ENCODE data around the gene AATF. TPM values are rescaled to one million over a fixed set of nuclear protein-coding genes. Genes with fewer than 3 reads are reported as not detected.

AATF gene
- total and polyA plus RNA-seq, 2 of the 8 experiments (the other 6 are each of a cell fraction or from before 2014, with no cell fraction given): 20.1 to 62.8 TPM

GRCh38 chr17:37106049-37106448, 157.3 kb downstream of the AATF start (continued):
- TF ChIP-seq, protein P1, sequence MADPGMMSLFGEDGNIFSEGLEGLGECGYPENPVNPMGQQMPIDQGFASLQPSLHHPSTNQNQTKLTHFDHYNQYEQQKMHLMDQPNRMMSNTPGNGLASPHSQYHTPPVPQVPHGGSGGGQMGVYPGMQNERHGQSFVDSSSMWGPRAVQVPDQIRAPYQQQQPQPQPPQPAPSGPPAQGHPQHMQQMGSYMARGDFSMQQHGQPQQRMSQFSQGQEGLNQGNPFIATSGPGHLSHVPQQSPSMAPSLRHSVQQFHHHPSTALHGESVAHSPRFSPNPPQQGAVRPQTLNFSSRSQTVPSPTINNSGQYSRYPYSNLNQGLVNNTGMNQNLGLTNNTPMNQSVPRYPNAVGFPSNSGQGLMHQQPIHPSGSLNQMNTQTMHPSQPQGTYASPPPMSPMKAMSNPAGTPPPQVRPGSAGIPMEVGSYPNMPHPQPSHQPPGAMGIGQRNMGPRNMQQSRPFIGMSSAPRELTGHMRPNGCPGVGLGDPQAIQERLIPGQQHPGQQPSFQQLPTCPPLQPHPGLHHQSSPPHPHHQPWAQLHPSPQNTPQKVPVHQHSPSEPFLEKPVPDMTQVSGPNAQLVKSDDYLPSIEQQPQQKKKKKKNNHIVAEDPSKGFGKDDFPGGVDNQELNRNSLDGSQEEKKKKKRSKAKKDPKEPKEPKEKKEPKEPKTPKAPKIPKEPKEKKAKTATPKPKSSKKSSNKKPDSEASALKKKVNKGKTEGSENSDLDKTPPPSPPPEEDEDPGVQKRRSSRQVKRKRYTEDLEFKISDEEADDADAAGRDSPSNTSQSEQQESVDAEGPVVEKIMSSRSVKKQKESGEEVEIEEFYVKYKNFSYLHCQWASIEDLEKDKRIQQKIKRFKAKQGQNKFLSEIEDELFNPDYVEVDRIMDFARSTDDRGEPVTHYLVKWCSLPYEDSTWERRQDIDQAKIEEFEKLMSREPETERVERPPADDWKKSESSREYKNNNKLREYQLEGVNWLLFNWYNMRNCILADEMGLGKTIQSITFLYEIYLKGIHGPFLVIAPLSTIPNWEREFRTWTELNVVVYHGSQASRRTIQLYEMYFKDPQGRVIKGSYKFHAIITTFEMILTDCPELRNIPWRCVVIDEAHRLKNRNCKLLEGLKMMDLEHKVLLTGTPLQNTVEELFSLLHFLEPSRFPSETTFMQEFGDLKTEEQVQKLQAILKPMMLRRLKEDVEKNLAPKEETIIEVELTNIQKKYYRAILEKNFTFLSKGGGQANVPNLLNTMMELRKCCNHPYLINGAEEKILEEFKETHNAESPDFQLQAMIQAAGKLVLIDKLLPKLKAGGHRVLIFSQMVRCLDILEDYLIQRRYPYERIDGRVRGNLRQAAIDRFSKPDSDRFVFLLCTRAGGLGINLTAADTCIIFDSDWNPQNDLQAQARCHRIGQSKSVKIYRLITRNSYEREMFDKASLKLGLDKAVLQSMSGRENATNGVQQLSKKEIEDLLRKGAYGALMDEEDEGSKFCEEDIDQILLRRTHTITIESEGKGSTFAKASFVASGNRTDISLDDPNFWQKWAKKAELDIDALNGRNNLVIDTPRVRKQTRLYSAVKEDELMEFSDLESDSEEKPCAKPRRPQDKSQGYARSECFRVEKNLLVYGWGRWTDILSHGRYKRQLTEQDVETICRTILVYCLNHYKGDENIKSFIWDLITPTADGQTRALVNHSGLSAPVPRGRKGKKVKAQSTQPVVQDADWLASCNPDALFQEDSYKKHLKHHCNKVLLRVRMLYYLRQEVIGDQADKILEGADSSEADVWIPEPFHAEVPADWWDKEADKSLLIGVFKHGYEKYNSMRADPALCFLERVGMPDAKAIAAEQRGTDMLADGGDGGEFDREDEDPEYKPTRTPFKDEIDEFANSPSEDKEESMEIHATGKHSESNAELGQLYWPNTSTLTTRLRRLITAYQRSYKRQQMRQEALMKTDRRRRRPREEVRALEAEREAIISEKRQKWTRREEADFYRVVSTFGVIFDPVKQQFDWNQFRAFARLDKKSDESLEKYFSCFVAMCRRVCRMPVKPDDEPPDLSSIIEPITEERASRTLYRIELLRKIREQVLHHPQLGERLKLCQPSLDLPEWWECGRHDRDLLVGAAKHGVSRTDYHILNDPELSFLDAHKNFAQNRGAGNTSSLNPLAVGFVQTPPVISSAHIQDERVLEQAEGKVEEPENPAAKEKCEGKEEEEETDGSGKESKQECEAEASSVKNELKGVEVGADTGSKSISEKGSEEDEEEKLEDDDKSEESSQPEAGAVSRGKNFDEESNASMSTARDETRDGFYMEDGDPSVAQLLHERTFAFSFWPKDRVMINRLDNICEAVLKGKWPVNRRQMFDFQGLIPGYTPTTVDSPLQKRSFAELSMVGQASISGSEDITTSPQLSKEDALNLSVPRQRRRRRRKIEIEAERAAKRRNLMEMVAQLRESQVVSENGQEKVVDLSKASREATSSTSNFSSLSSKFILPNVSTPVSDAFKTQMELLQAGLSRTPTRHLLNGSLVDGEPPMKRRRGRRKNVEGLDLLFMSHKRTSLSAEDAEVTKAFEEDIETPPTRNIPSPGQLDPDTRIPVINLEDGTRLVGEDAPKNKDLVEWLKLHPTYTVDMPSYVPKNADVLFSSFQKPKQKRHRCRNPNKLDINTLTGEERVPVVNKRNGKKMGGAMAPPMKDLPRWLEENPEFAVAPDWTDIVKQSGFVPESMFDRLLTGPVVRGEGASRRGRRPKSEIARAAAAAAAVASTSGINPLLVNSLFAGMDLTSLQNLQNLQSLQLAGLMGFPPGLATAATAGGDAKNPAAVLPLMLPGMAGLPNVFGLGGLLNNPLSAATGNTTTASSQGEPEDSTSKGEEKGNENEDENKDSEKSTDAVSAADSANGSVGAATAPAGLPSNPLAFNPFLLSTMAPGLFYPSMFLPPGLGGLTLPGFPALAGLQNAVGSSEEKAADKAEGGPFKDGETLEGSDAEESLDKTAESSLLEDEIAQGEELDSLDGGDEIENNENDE (IDR thresholded peaks at IDR 0.05; ENCODE audit: insufficient replicate concordance, low read length): peak; percentile 81
- no peak for TF ChIP-seq CBX5 (IDR thresholded peaks at IDR 0.05; ENCODE audit: low read depth, low read length)

Measured in H1 (cell line).